Measurements from ENCODE around the gene GRIN1.

GRCh38 chr9:137167277-137167746, 28.4 kb downstream of the GRIN1 start:
- TF ChIP-seq ARNT (IDR thresholded peaks at IDR 0.05) (no peak), PKNOX1 (IDR thresholded peaks at IDR 0.05) (no peak)
